Loucy (cell line): ENCODE measurements around the gene NR1D2.
"Not testable (repeated sequence)": the region's sequence is repeated elsewhere in the genome, so short reads cannot be mapped to it uniquely, and the experiment has no call there.

ENCODE experiments used
- H2AFZ ChIP-seq: fragments of 200-600 bp; sonication (generic); 2 replicates; pipeline ENCODE4 v1.6.0; 2016; ENCODE audit warnings: antibody characterized with exemption, mild to moderate bottlenecking, low read length, moderate library complexity
- H3F3A ChIP-seq: fragments of 200-600 bp; 2 replicates; pipeline ENCODE4 v1.6.0; 2016; ENCODE audit warnings: antibody characterized with exemption, low read depth, mild to moderate bottlenecking
- H3K27me3 ChIP-seq: fragments of 200-600 bp; sonication (generic); 2 replicates; pipeline ENCODE4 v1.6.1; 2014; ENCODE audit warnings: low read length, mild to moderate bottlenecking; ENCODE audit not compliant: insufficient read depth, poor library complexity, severe bottlenecking
- H3K36me3 ChIP-seq: fragments of 200-600 bp; sonication (generic); 2 replicates; pipeline ENCODE4 v1.6.1; 2016; ENCODE audit warnings: low read length; ENCODE audit not compliant: insufficient read depth
- H3K4me1 ChIP-seq: fragments of 200-600 bp; sonication (generic); 2 replicates; pipeline ENCODE4 v1.5.1; 2014; ENCODE audit warnings: low read length, mild to moderate bottlenecking; ENCODE audit not compliant: insufficient read depth, poor library complexity, severe bottlenecking
- H3K4me2 ChIP-seq: fragments of 200-600 bp; sonication (generic); 2 replicates; pipeline ENCODE4 v1.6.0; 2014; ENCODE audit warnings: antibody characterized with exemption, low read length, low read depth, mild to moderate bottlenecking; ENCODE audit not compliant: poor library complexity, severe bottlenecking
- H3K4me3 ChIP-seq: fragments of 200-600 bp; sonication (generic); 2 replicates; pipeline ENCODE4 v1.5.1; 2014; ENCODE audit warnings: low read length, mild to moderate bottlenecking, mixed read lengths; ENCODE audit not compliant: poor library complexity, severe bottlenecking
- H3K79me2 ChIP-seq: fragments of 200-600 bp; sonication (generic); 2 replicates; pipeline ENCODE4 v1.6.1; 2014; ENCODE audit warnings: low read length; ENCODE audit not compliant: insufficient read depth
- H3K9ac ChIP-seq: fragments of 200-600 bp; sonication (generic); 2 replicates; pipeline ENCODE4 v1.6.0; 2014; ENCODE audit warnings: mild to moderate bottlenecking, low read depth, low read length, moderate library complexity; ENCODE audit not compliant: poor library complexity, severe bottlenecking
- H3K9me2 ChIP-seq: fragments of 200-600 bp; sonication (generic); replicated peaks from 2 replicates; pipeline ENCODE4 v1.6.1; 2016; ENCODE audit warnings: low read depth, low read length, mixed read lengths
- H3K9me3 ChIP-seq: fragments of 200-600 bp; sonication (generic); 2 replicates; pipeline ENCODE4 v1.6.1; 2014; ENCODE audit warnings: mild to moderate bottlenecking, antibody characterized with exemption, low read length, low read depth; ENCODE audit not compliant: insufficient read depth
- H4K20me1 ChIP-seq: fragments of 200-600 bp; sonication (generic); 2 replicates; pipeline ENCODE4 v1.6.0; 2014; ENCODE audit warnings: antibody characterized with exemption, low read length, mild to moderate bottlenecking; ENCODE audit not compliant: insufficient read depth, poor library complexity, severe bottlenecking
- CTCF ChIP-seq: fragments of 200-600 bp; sonication (generic); conservative IDR thresholded peaks from 2 replicates; pipeline ENCODE4 v1.5.1; 2014; ENCODE audit warnings: mild to moderate bottlenecking, antibody characterized with exemption, low read length
- EZH2phosphoT487 ChIP-seq: fragments of 200-600 bp; IDR thresholded peaks from 2 replicates; pipeline ENCODE4 v1.6.1; 2018; ENCODE audit warnings: antibody characterized with exemption, mild to moderate bottlenecking, moderate library complexity, borderline replicate concordance

The NR1D2 gene

GRCh38 chr3:24025805-24026204 lies 80.7 kb downstream of the NR1D2 start:
- Histone ChIP-seq H3K9me3 (no peaks in the 10 kb centered on the region), H3K4me3 (no peak overlapping the region), H3K9ac (no peak overlapping the region), H3K36me3 (no peaks in the 10 kb centered on the region), H3K79me2 (no peaks in the 10 kb centered on the region), H3K4me2 (no peak overlapping the region), H3K4me1 (no peaks in the 10 kb centered on the region), H3F3A (no peaks in the 10 kb centered on the region), H3K9me2 (no peaks in the 10 kb centered on the region), H4K20me1 (no peaks in the 10 kb centered on the region), H2AFZ (no peak overlapping the region), H3K27me3 (no peaks in the 10 kb centered on the region)
- TF ChIP-seq EZH2phosphoT487 (no peak), CTCF (no peak)

GRCh38 chr3:24026665-24027064 lies 81.6 kb downstream of the NR1D2 start:
- not testable (repeated sequence) for H3K36me3 ChIP-seq, H3F3A ChIP-seq, H3K27me3 ChIP-seq, H3K4me3 ChIP-seq, H3K4me1 ChIP-seq, H3K4me2 ChIP-seq, H3K9me3 ChIP-seq, H2AFZ ChIP-seq, H3K79me2 ChIP-seq, H3K9ac ChIP-seq, H4K20me1 ChIP-seq, H3K9me2 ChIP-seq

GRCh38 chr3:24027946-24028345 lies 82.9 kb downstream of the NR1D2 start:
- Histone ChIP-seq H3K9me3 (no peaks in the 10 kb centered on the region), H3F3A (no peaks in the 10 kb centered on the region), H3K9me2 (no peaks in the 10 kb centered on the region), H2AFZ (no peak overlapping the region), H3K4me1 (no peaks in the 10 kb centered on the region), H3K36me3 (no peaks in the 10 kb centered on the region), H3K79me2 (no peaks in the 10 kb centered on the region), H3K9ac (no peak overlapping the region), H3K4me2 (no peak overlapping the region), H3K27me3 (no peaks in the 10 kb centered on the region), H4K20me1 (no peaks in the 10 kb centered on the region), H3K4me3 (no peak overlapping the region)
- TF ChIP-seq EZH2phosphoT487 (no peak), CTCF (no peak)
